Muscle of arm (tissue), 12 donors: ENCODE results near the gene CYP4A22. TPM values are rescaled to one million over a fixed set of nuclear protein-coding genes. Genes with fewer than 3 reads are reported as not detected.

Source experiments
- polyA plus RNA-seq, 12 donors: library from polyadenylated mRNA; unstranded; fragments of 120-200 nt; gene quantifications; one replicate each; pipeline ENCODE4 v1.2.1, GENCODE V29; 2013; ENCODE audit not compliant: insufficient read length in 12 of 12

CYP4A22 gene
- polyA plus RNA-seq, 12 donors = 0.12 to 0.29 TPM; not detected in 10

Other genes starting within 250 kb of the CYP4A22 start
- 1 to 10 TPM in 1 of 12 donors, under 1 TPM in 7, not detected in 4; 0.05 to 2.9 (median 0.29) TPM for gene CYP4A11, start 196.0 kb upstream of the CYP4A22 start, polyA plus RNA-seq
- gene CYP4X1, start 113.8 kb upstream of the CYP4A22 start, polyA plus RNA-seq = 1 to 10 TPM in 10 of 12 donors, not detected in 2; 3.0 to 5.3 (median 3.8) TPM
- under 1 TPM in 7 of 12 donors, not detected in 5; 0.11 to 0.70 (median 0.45) TPM for gene CYP4Z1, start 70.2 kb upstream of the CYP4A22 start, polyA plus RNA-seq
- gene PDZK1IP1, start 52.6 kb downstream of the CYP4A22 start, polyA plus RNA-seq = under 1 TPM in 6 of 12 donors, not detected in 6; 0.27 to 0.54 (median 0.37) TPM
- 1 to 10 TPM in 11 of 12 donors, not detected in 1; 2.2 to 4.8 (median 3.6) TPM for gene TAL1, start 94.8 kb downstream of the CYP4A22 start, polyA plus RNA-seq
- gene STIL, start 176.7 kb downstream of the CYP4A22 start, polyA plus RNA-seq = 1 to 10 TPM in 11 of 12 donors, not detected in 1; 2.8 to 7.5 (median 5.4) TPM
- gene CMPK1, start 196.3 kb downstream of the CYP4A22 start, polyA plus RNA-seq = 10 to 100 TPM in 11 of 12 donors, not detected in 1; 68.1 to 87.5 (median 79.1) TPM